OCI-LY7 (cell line): ENCODE results near the gene RAB29. TPM values are rescaled to one million over a fixed set of nuclear protein-coding genes. Genes with fewer than 3 reads are reported as not detected.

Experiments
- BruUV-seq: library from RNA; stranded (reverse); fragments of 400-500 nt; replicated peaks from 2 replicates; lab custom pipeline; 2021; lab: Mats Ljungman, UMichigan
- CTCF ChIA-PET: fragments of 300-600 bp; sonication (Branson Sonifier 250); formaldehyde crosslinking; loops from one replicate; lab custom pipeline; 2022; ENCODE audit warnings: antibody characterized with exemption; ENCODE audit not compliant: unreplicated experiment; lab: Charles Lee
- POLR2A ChIA-PET: fragments of 300-600 bp; sonication (Branson Sonifier 250); formaldehyde crosslinking; loops from one replicate; lab custom pipeline; 2022; ENCODE audit warnings: antibody characterized with exemption; lab: Charles Lee
- DNase-seq: peaks from one replicate; pipeline ENCODE4 v3.0.0-alpha.2; 2015; ENCODE audit warnings: low spot score
- H2AFZ ChIP-seq: fragments of 200-600 bp; sonication (generic), shearing (Covaris generic); 2 replicates; pipeline ENCODE4 v1.6.1; 2014; ENCODE audit warnings: mild to moderate bottlenecking, antibody characterized with exemption, low read length, moderate library complexity
- H3K27ac ChIP-seq: fragments of 200-600 bp; sonication (generic); 2 replicates; pipeline ENCODE4 v1.5.1; 2014; ENCODE audit warnings: mixed run types, low read depth, mild to moderate bottlenecking, moderate library complexity, low read length, inconsistent platforms; ENCODE audit not compliant: poor library complexity, severe bottlenecking
- H3K36me3 ChIP-seq: fragments of 200-600 bp; sonication (generic); 2 replicates; pipeline ENCODE4 v1.6.1; 2014; ENCODE audit warnings: mild to moderate bottlenecking, antibody characterized with exemption, low read length, moderate library complexity, mixed read lengths; ENCODE audit not compliant: insufficient read depth
- H3K4me1 ChIP-seq: fragments of 200-600 bp; sonication (generic); 2 replicates; pipeline ENCODE4 v1.5.1; 2014; ENCODE audit warnings: mild to moderate bottlenecking, low read length; ENCODE audit not compliant: insufficient read depth, poor library complexity, severe bottlenecking
- H3K4me2 ChIP-seq: fragments of 200-600 bp; sonication (generic); 2 replicates; pipeline ENCODE4 v1.6.1; 2014; ENCODE audit warnings: mild to moderate bottlenecking, low read length
- H3K4me3 ChIP-seq: fragments of 200-600 bp; sonication (generic); 2 replicates; pipeline ENCODE4 v1.5.1; 2014; ENCODE audit warnings: mild to moderate bottlenecking, low read depth, low read length; ENCODE audit not compliant: poor library complexity, severe bottlenecking
- H3K79me2 ChIP-seq: fragments of 200-600 bp; sonication (generic); 2 replicates; pipeline ENCODE4 v1.6.1; 2016; ENCODE audit warnings: low read depth, mild to moderate bottlenecking, low read length, moderate library complexity, mixed read lengths; ENCODE audit not compliant: insufficient read depth
- H3K9me2 ChIP-seq: fragments of 200-600 bp; sonication (generic); 2 replicates; pipeline ENCODE4 v1.6.1; 2016; ENCODE audit warnings: mild to moderate bottlenecking, low read length, mixed read lengths; ENCODE audit not compliant: insufficient read depth
- H3K9me3 ChIP-seq: fragments of 200-600 bp; sonication (generic); 2 replicates; pipeline ENCODE4 v1.6.1; 2014; ENCODE audit warnings: mild to moderate bottlenecking, mixed run types, low read length, mixed read lengths
- H4K20me1 ChIP-seq: fragments of 200-600 bp; sonication (generic); 2 replicates; pipeline ENCODE4 v1.6.1; 2014; ENCODE audit warnings: mild to moderate bottlenecking, antibody characterized with exemption, low read length, moderate library complexity, mixed read lengths; ENCODE audit not compliant: insufficient read depth
- EZH2phosphoT487 ChIP-seq: fragments of 200-600 bp; sonication (generic); IDR thresholded peaks from 2 replicates; pipeline ENCODE4 v1.6.1; 2018; ENCODE audit warnings: low read depth, borderline replicate concordance, mild to moderate bottlenecking, mixed run types, antibody characterized with exemption, low read length, moderate library complexity, mixed read lengths
- intact Hi-C: fragments of 100-400 bp; cut with micrococcal nuclease; formaldehyde crosslinking; loops from one replicate; pipeline ENCODE4 v1.10.0; 2022; ENCODE audit not compliant: unreplicated experiment
- total RNA-seq, 2 experiments: library from RNA; depleted of rRNA in 1 of 2; stranded (reverse); fragments of >200 nt in 1 of 2; shearing (Covaris generic) in 1 of 2; gene quantifications; 2 replicates each; pipeline ENCODE4 v1.2.3, GENCODE V29; 2014 to 2022
- TF ChIP-seq, protein P1 (sequence below): fragments of 200-600 bp; sonication (generic); conservative IDR thresholded peaks from 2 replicates; pipeline ENCODE4 v1.5.1; 2014; ENCODE audit warnings: mild to moderate bottlenecking, antibody characterized with exemption, low read length, moderate library complexity, mixed read lengths

Gene RAB29
- total RNA-seq, 2 experiments from 2014 or later = 5.9 to 7.8 TPM

- Histone ChIP-seq H3K4me2 (no peak overlapping the region), H2AFZ (no peak overlapping the region), H3K9me3 (no peaks in the 10 kb centered on the region), H4K20me1 (peaks cover 35% of the 10 kb centered on the region), H3K27ac (no peak overlapping the region), H3K79me2 (peaks cover 100% of the 10 kb centered on the region), H3K4me3 (no peak overlapping the region), H3K9me2 (no peaks in the 10 kb centered on the region), H3K4me1 (peaks cover 8% of the 10 kb centered on the region), H3K36me3 (peaks cover 81% of the 10 kb centered on the region)
- CTCF ChIA-PET = interaction anchor here (0.8 kb wide), 1 partner anchor 11 kb away, joined by 3 read pairs; no protein-coding TSS in a partner anchor
- intact Hi-C loops = no loop called here
- no TSS peak for BruUV-seq
- no peak for DNase-seq
- no peak for TF ChIP-seq EZH2phosphoT487
- TF ChIP-seq, protein P1, sequence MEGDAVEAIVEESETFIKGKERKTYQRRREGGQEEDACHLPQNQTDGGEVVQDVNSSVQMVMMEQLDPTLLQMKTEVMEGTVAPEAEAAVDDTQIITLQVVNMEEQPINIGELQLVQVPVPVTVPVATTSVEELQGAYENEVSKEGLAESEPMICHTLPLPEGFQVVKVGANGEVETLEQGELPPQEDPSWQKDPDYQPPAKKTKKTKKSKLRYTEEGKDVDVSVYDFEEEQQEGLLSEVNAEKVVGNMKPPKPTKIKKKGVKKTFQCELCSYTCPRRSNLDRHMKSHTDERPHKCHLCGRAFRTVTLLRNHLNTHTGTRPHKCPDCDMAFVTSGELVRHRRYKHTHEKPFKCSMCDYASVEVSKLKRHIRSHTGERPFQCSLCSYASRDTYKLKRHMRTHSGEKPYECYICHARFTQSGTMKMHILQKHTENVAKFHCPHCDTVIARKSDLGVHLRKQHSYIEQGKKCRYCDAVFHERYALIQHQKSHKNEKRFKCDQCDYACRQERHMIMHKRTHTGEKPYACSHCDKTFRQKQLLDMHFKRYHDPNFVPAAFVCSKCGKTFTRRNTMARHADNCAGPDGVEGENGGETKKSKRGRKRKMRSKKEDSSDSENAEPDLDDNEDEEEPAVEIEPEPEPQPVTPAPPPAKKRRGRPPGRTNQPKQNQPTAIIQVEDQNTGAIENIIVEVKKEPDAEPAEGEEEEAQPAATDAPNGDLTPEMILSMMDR = no peak
- POLR2A ChIA-PET = interaction anchor here (1.1 kb wide), 1 partner anchor 58 kb away, joined by 5 read pairs; no protein-coding TSS in a partner anchor
Measured at GRCh38 chr1:205735218-205735617, 40.1 kb downstream of the RAB29 start.

GRCh38 chr1:205733438-205734175, 41.7 kb downstream of the RAB29 start:
- Histone ChIP-seq H3K4me2 (no peak overlapping the region), H3K36me3 (peaks cover 80% of the 10 kb centered on the region), H3K27ac (no peak overlapping the region), H3K9me2 (no peaks in the 10 kb centered on the region), H3K4me1 (peaks cover 8% of the 10 kb centered on the region), H3K4me3 (no peak overlapping the region), H4K20me1 (peaks cover 27% of the 10 kb centered on the region; the same call in 1 of the 2 replicates), H3K9me3 (no peaks in the 10 kb centered on the region), H2AFZ (no peak overlapping the region), H3K79me2 (peaks cover 99% of the 10 kb centered on the region)
- BruUV-seq = no TSS peak
- ChIA-PET POLR2A (interaction anchor here (0.8 to 1.0 kb wide), 2 partner anchors 8 to 9 kb away, joined by 3 to 5 read pairs; no protein-coding TSS in a partner anchor), CTCF (no interaction called here)
- TF ChIP-seq EZH2phosphoT487 = no peak
- TF ChIP-seq, protein P1 = no peak
- intact Hi-C loops = no loop called here
- DNase-seq = no peak
